GM06990 (cell line): ENCODE data around the gene LMOD3.

Source experiments
- DNase-seq: peaks from one replicate; pipeline ENCODE4 v3.0.0-alpha.2; 2011; ENCODE audit not compliant: insufficient read length; ENCODE audit errors: extremely low read depth
- H3K27me3 ChIP-seq: replicated peaks from 2 replicates; pipeline ENCODE4 v1.6.0; 2011; ENCODE audit warnings: low read length; ENCODE audit not compliant: control insufficient read depth, insufficient read depth
- H3K36me3 ChIP-seq: 2 replicates; pipeline ENCODE4 v1.5.1; 2011; ENCODE audit warnings: low read length; ENCODE audit not compliant: control insufficient read depth, insufficient read depth
- H3K4me3 ChIP-seq: replicated peaks from 2 replicates; pipeline ENCODE4 v1.5.1; 2011; ENCODE audit warnings: low read depth, mild to moderate bottlenecking, control low read depth, low read length
- TF ChIP-seq, protein P1 (sequence below): IDR thresholded peaks from 2 replicates; pipeline ENCODE4 v1.5.1; 2011; ENCODE audit warnings: low read length, control low read depth, mild to moderate bottlenecking, inconsistent platforms; ENCODE audit not compliant: insufficient read depth, poor library complexity, severe bottlenecking

Gene LMOD3

DNA sequence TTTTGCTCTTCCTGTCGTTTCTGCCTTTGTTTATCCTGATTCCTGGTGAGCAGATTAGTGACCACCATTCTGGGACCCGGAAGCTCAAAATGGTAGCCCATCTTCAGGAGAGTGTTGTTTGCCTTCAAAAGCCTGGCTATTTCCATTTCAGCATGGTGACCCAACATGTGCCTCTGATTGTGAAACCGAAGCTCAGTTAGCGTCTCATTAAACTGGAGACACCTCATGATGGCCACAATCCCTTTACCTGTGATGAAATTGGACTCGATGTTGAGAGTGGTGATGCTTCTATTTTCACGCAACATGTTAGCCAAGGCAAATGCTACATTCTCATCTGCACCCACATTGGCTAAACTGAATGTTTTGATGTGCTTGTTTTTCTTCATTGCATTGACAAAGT lies 3.3 kb downstream of the LMOD3 start:
- no peaks in the 10 kb centered on the region for H3K27me3 ChIP-seq
- H3K4me3 ChIP-seq, result no peak overlapping the region
- DNase-seq, result no peak
- H3K36me3 ChIP-seq, result no peaks in the 10 kb centered on the region
- TF ChIP-seq, protein P1, sequence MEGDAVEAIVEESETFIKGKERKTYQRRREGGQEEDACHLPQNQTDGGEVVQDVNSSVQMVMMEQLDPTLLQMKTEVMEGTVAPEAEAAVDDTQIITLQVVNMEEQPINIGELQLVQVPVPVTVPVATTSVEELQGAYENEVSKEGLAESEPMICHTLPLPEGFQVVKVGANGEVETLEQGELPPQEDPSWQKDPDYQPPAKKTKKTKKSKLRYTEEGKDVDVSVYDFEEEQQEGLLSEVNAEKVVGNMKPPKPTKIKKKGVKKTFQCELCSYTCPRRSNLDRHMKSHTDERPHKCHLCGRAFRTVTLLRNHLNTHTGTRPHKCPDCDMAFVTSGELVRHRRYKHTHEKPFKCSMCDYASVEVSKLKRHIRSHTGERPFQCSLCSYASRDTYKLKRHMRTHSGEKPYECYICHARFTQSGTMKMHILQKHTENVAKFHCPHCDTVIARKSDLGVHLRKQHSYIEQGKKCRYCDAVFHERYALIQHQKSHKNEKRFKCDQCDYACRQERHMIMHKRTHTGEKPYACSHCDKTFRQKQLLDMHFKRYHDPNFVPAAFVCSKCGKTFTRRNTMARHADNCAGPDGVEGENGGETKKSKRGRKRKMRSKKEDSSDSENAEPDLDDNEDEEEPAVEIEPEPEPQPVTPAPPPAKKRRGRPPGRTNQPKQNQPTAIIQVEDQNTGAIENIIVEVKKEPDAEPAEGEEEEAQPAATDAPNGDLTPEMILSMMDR, result no peak

DNA sequence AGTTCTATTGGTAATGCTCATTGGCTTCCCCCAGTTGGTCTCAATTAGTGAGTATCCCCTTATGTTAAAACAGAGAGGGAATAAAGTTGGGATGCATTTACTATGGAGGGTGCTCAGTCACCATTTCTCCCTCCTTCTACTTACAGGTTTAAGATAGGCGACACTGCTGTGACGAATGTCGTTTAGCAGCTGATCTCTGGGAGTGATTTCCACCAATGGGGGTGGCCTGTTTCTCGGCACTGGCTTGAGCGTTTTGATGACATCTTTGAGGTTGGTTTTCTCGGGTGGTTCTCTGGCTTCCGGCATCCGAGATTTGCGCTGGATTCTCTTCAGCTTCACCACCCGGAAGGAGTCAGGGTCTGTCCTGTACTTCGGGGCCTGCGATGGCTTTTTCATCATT lies 3.8 kb downstream of the LMOD3 start:
- Histone ChIP-seq H3K27me3 (no peaks in the 10 kb centered on the region), H3K4me3 (no peak overlapping the region), H3K36me3 (no peaks in the 10 kb centered on the region)
- DNase-seq, result no peak
- TF ChIP-seq, protein P1, result no peak

DNA sequence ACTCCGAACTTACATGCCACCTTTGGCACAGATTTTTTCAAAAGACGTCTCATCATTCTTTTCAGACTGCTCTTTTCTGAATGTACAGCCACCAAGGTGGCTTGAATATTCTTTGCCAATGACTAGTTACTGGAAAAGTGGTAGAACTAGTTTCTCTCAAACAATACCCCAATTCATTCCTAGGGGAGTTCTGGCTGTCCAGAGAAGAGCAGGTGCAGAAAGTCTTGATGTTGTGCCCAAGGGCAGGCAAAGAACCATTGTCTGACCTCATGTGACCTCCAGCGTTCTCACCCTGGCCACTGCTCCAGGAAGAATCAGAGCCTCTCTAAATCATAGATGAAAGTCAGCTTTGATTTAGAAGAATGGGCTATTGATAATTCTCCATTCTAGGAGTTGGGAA lies 5.5 kb downstream of the LMOD3 start:
- DNase-seq, result no peak
- Histone ChIP-seq H3K4me3 (no peak overlapping the region), H3K36me3 (no peaks in the 10 kb centered on the region), H3K27me3 (no peaks in the 10 kb centered on the region)
- TF ChIP-seq, protein P1, result no peak

DNA sequence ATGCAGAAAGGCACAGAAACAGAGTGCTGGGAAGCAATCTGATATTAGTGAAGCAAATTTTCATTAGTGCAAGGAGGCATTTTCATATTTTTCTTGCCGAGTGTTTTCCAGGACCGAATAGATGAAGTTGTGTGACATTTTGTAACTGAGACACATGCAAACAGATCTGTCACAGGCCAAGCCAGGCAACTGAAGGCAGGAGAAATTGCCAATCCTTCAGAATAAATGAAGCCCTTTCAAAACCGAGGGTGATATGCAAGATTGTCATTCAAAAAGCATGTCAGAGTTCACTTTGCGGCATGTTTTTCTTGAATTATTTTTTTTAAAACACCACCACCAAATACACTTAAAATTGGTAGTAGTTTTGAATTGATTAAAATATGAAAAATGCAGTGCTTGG lies 6.2 kb downstream of the LMOD3 start:
- no peaks in the 10 kb centered on the region for H3K27me3 ChIP-seq
- TF ChIP-seq, protein P1, result no peak
- no peak overlapping the region for H3K4me3 ChIP-seq
- no peak for DNase-seq
- H3K36me3 ChIP-seq, result no peaks in the 10 kb centered on the region

DNA sequence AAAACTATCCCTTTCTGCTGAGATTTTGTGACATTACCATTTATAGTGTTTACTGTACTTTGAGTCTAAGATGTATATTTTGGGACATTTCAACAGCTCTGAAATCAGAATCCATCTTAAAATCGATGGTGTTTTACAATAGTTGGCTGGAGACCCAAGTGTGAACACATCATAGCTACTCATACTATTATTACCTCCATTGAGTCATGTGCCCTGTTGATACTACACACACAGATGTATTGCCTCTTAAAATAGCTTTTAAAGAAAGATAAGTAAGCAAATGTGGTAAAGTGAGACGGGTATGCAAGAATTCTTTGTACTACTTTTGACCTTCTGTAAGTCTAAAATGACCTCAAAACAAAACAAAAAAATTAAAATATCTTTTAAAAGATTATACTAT lies 6.7 kb downstream of the LMOD3 start:
- no peak overlapping the region for H3K4me3 ChIP-seq
- TF ChIP-seq, protein P1, result no peak
- H3K36me3 ChIP-seq, result no peaks in the 10 kb centered on the region
- no peak for DNase-seq
- H3K27me3 ChIP-seq, result no peaks in the 10 kb centered on the region

DNA sequence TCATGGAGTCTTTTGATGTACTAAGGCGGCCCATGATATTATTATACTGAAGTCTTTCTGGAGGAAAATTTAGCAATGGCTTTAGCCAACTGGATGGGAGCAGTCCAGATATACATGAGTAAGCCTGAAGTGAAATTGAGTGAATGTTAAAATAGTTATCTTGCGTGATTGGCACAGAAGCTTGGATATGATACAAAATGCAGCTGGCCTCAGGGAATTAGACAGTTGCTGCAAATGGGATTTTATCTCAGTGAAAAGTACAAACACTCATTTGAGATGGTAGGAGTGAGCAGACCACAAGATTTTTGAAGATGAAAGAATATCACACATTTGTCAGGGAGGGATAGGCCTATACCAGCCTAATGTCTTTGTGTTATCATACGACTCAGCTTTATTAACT lies 8.9 kb downstream of the LMOD3 start:
- DNase-seq, result no peak
- Histone ChIP-seq H3K4me3 (no peak overlapping the region), H3K36me3 (no peaks in the 10 kb centered on the region), H3K27me3 (no peaks in the 10 kb centered on the region)
- TF ChIP-seq, protein P1, result no peak
